Body of pancreas (tissue), 4 donors: ENCODE results near the gene ABHD12. TPM values are rescaled to one million over a fixed set of nuclear protein-coding genes. Genes with fewer than 3 reads are reported as not detected.

Source experiments
- ATAC-seq: fragments of 150-250 bp; one replicate; pipeline ENCODE4 v1.9.1; 2016
- DNase-seq, 4 donors: peaks; one replicate each; pipeline ENCODE4 v3.0.0-alpha.2; 2019
- H3K27ac ChIP-seq, 4 donors: fragments of 200-600 bp; sonication (generic); 1 replicate in 3 of 4; 2 replicates in 1 of 4; pipeline versions ENCODE4 v1.5.1 to v1.6.1; 2016 to 2019; ENCODE audit warnings: mild to moderate bottlenecking in 1 of 4, mixed read lengths in 1 of 4, moderate library complexity in 1 of 4
- H3K27me3 ChIP-seq, 2 donors: fragments of 200-600 bp; sonication (generic); one replicate each; pipeline ENCODE4 v1.6.0; 2016; ENCODE audit warnings: mild to moderate bottlenecking in 1 of 2
- H3K36me3 ChIP-seq, 2 donors: fragments of 200-600 bp; sonication (generic); replicated peaks in 1 of 2; 2 replicates each; pipeline ENCODE4 v1.5.1; 2016; ENCODE audit warnings: low read depth in 2 of 2; ENCODE audit not compliant: insufficient read depth in 1 of 2
- H3K4me1 ChIP-seq: fragments of 200-600 bp; sonication (generic); one replicate; pipeline ENCODE4 v1.6.0; 2016
- H3K4me3 ChIP-seq, 2 donors: fragments of 200-600 bp; sonication (generic); 1 replicate in 1 of 2; 2 replicates in 1 of 2; pipeline ENCODE4 v1.5.1; 2016 to 2019
- H3K9me3 ChIP-seq, 3 donors: fragments of 200-600 bp; sonication (generic); 1 replicate in 2 of 3; 2 replicates in 1 of 3; pipeline ENCODE4 v1.5.1; 2016
- CTCF ChIP-seq, 7 experiments: fragments of 450-650 bp in 4 of 7; fragments of 200-600 bp in 3 of 7; sonication (generic) in 3 of 7; IDR thresholded peaks; one replicate each; pipeline ENCODE4 v1.5.1; 2016 to 2019; ENCODE audit warnings: antibody characterized with exemption in 7 of 7
- POLR2A ChIP-seq, 3 donors: fragments of 450-650 bp; IDR thresholded peaks; one replicate each; pipeline ENCODE4 v1.6.1; 2016; ENCODE audit warnings: antibody characterized with exemption in 3 of 3, mild to moderate bottlenecking in 2 of 3
- WGBS, 2 donors: methylation state at CpG; one replicate each; pipeline ENCODE4 v1.1.5; 2017; 5-methylcytosine and 5-hydroxymethylcytosine counted together
- intact Hi-C: fragments of 100-400 bp; cut with DNase I; formaldehyde crosslinking; loops from one replicate; pipeline ENCODE4 v1.15.1; 2023
- total RNA-seq, 2 donors: library from RNA; depleted of rRNA; stranded (reverse); fragments of >200 nt; gene quantifications; one replicate each; pipeline ENCODE4 v1.1.0, GENCODE V29; 2016

ABHD12 gene
- total RNA-seq, 2 donors from 2014 or later: 74.7 to 106 TPM

- TF ChIP-seq POLR2A (IDR thresholded peaks at IDR 0.05): no peak
- TF ChIP-seq CTCF (IDR thresholded peaks at IDR 0.05): no peak
- no peak overlapping the region for H3K27ac ChIP-seq
- peaks cover 0 to 24% of the 10 kb centered on the region in 2 donors for H3K36me3 ChIP-seq
- no peaks in the 10 kb centered on the region for H3K27me3 ChIP-seq
- intact Hi-C loops: no loop called here
- no peak for ATAC-seq
- H3K4me3 ChIP-seq: no peak overlapping the region
- no peak for DNase-seq
- H3K4me1 ChIP-seq: no peaks in the 10 kb centered on the region
- H3K9me3 ChIP-seq: no peaks in the 10 kb centered on the region
- WGBS, 2 donors: 90 to 92% methylated on average over 19 of the region's 19 CpGs
Measured at GRCh38 chr20:25272223-25273000, 118.2 kb downstream of the ABHD12 start.

- 93% methylated on average over 9 to 13 of the region's 13 CpGs for WGBS, 2 donors
- DNase-seq: peak in 1 of 4 donors; percentile 7
- no peaks in the 10 kb centered on the region for H3K9me3 ChIP-seq
- H3K4me1 ChIP-seq: no peaks in the 10 kb centered on the region
- intact Hi-C loops: no loop called here
- H3K27ac ChIP-seq: no peak overlapping the region
- H3K27me3 ChIP-seq: no peaks in the 10 kb centered on the region
- peaks cover 0 to 24% of the 10 kb centered on the region in 2 donors for H3K36me3 ChIP-seq
- H3K4me3 ChIP-seq: no peak overlapping the region
- ATAC-seq: no peak
- TF ChIP-seq CTCF (IDR thresholded peaks at IDR 0.05): no peak
Measured at GRCh38 chr20:25271486-25272222, 119.0 kb downstream of the ABHD12 start.

GRCh38 chr20:25270829-25271251, 119.8 kb downstream of the ABHD12 start:
- no peak for TF ChIP-seq CTCF (IDR thresholded peaks at IDR 0.05)
- TF ChIP-seq POLR2A (IDR thresholded peaks at IDR 0.05): no peak
- 74% methylated on average over 10 to 12 of the region's 12 CpGs for WGBS, 2 donors
- peaks cover 0 to 24% of the 10 kb centered on the region in 2 donors for H3K36me3 ChIP-seq
- peak in 2 of 4 donors; percentile 10 to 17 for DNase-seq
- intact Hi-C loops: no loop called here
- H3K27ac ChIP-seq: no peak overlapping the region
- no peaks in the 10 kb centered on the region for H3K9me3 ChIP-seq
- no peak for ATAC-seq
- no peaks in the 10 kb centered on the region for H3K4me1 ChIP-seq
- no peaks in the 10 kb centered on the region for H3K27me3 ChIP-seq
- H3K4me3 ChIP-seq: no peak overlapping the region

GRCh38 chr20:25269833-25270170, 120.8 kb downstream of the ABHD12 start:
- 98% methylated on average over 6 of the region's 6 CpGs for WGBS, 2 donors
- Histone ChIP-seq H3K27me3 (no peaks in the 10 kb centered on the region), H3K27ac (no peak overlapping the region), H3K9me3 (no peaks in the 10 kb centered on the region), H3K4me3 (no peak overlapping the region), H3K36me3 (peaks cover 0 to 21% of the 10 kb centered on the region in 2 donors), H3K4me1 (no peaks in the 10 kb centered on the region)
- intact Hi-C loops: no loop called here
- TF ChIP-seq CTCF (IDR thresholded peaks at IDR 0.05): no peak
- TF ChIP-seq POLR2A (IDR thresholded peaks at IDR 0.05): no peak
- ATAC-seq (no peak), DNase-seq (peak in 1 of 4 donors; percentile 7)
